HG02588 (cell line): ENCODE data around the gene DRD2.

Experiments used
- ATAC-seq: cut with Tn5 transposase; IDR thresholded peaks from one replicate; pipeline ENCODE4 v1.9.1; 2021; ENCODE audit warnings: mild to moderate bottlenecking, moderate library complexity; ENCODE audit not compliant: unreplicated experiment

The DRD2 gene

DNA sequence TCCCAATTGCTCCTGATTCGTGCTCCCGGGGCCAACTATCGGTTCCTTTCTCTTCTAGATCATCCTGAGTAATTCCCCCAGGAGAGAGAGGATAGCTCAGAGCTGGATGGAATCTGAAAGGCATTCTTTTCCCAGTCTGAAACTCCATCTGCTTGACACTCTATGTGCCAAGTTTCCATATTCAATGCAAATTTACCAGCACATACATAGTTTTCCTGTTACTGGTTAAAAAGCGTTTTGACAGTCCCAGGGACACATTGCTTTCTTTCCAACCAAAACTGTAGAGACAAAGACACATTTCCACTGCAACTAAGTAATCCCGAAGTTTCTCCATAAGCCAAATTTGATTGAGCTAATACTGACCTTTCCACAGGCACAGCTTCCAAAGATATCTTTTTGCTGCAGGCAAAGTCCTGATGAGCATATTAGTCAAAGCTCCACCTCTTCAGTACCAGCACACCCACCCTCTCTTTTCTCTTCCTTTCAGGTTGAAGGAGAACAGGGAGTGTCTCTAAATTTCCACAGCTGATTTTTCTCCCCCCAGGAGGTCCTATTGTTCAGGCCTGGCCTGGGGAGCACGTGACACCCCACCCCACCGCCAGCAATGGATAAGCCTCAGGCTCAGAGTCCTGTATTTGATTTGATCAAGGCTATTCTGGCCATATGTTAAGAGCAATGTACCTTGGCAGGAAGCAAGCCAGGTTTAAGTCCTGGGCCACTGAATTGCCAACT lies 97.4 kb downstream of the DRD2 start:
- ATAC-seq = no peak

DNA sequence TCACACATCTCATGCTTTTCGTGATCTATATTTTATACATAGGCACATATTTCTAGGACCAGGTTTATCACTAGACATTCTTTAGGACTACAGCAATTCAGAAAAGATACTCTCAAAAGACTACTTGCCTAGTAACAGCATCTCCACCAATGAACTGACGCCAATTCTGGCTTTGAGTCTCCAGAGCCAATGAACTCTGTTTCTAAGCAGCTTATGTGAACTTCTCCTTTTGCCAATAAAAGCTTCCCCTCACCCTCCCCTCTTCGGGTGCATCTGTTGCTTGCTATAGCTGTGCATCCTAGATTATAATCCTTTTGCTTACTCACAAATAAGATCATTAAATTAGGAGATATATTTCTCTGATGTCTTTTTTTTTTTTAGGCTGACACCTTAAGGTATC lies 99.0 kb downstream of the DRD2 start:
- ATAC-seq = no peak

GRCh38 chr11:113375402-113375801 lies 99.8 kb downstream of the DRD2 start:
- ATAC-seq = no peak

DNA sequence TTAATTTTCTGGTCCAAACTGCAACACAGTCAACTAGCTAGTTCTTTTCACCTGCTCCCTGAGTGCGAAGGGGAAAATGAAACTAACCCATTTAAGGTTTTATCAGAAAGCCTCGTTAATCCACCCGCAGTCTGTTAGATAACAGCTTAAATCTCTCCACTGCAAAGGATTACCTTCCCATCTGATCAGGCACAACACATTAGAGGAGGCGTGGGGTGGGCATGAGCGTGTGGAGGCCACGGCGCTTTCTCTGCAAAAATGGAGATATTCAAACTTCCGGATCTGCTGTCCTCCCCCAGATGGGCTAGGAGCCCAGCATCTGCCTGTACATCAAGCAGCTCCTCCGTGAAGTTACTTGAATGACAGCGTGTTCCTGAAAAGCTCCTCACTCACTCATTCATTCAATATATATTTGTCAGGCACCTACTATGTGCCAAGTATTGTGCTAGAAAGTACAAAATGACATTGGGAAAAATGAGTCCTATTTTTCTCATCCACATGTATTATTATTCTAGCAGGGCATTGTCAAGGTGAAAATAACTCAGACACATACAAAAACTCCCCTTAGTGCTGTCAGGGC lies 101.1 kb downstream of the DRD2 start:
- no peak for ATAC-seq

DNA sequence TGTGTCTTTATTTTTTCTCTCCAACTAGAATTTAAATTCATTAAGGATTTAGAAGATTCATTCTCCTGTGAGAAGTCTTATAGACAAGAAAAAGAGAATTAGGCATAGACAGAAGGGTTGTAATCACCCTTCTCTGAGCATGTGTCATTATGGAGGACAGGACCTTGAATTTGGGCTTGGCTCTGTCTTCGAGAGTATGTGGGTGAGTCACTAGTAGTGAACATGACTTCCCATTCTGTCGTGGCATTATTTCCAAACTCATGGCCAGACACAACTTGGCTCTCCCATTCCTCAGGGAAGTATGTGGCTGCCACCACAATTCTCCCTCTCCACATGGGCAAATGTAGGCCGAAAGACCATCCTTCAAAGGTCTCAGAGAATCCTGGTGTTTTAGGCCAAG lies 101.9 kb downstream of the DRD2 start:
- no peak for ATAC-seq

- ATAC-seq = no peak
Observed at GRCh38 chr11:113372309-113372708, 102.9 kb downstream of the DRD2 start.

- no peak for ATAC-seq
Observed at GRCh38 chr11:113370634-113371033, 104.6 kb downstream of the DRD2 start.

GRCh38 chr11:113369411-113369810 lies 105.8 kb downstream of the DRD2 start:
- no peak for ATAC-seq

DNA sequence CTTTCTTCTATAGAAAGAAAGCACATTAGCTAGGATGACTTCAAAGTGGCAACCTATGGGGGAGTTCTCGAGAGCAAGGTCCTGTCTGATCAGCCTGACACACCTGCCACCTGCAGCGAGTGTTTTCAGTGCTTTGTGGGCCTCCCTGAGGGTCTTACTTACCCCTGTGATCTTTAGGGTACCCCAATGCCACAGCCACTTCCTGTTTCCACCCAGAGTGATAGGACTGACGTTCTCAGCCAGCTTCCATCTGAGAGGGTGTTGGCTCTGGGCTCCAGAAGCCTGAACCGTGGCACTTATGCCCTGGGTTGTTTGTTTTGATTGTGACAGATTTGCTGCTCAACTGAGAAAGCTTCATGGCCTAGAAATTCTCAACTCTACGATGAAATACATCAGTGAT lies 109.3 kb downstream of the DRD2 start:
- ATAC-seq = no peak

- ATAC-seq = no peak
Observed at GRCh38 chr11:113363996-113364641, 111.1 kb downstream of the DRD2 start.

- no peak for ATAC-seq
Observed at GRCh38 chr11:113363406-113363805, 111.8 kb downstream of the DRD2 start.
